CD8-positive, alpha-beta memory T cell (primary cell): ENCODE results near the gene KCNA1. TPM values are rescaled to one million over a fixed set of nuclear protein-coding genes. Genes with fewer than 3 reads are reported as not detected.

ENCODE experiments used
- CTCF ChIA-PET: fragments of 350-600 bp; sonication (Branson Sonifier 250); formaldehyde crosslinking; loops from one replicate; lab custom pipeline; 2021; ENCODE audit warnings: antibody characterized with exemption; lab: Charles Lee
- POLR2A ChIA-PET: fragments of 350-600 bp; sonication (Branson Sonifier 250); formaldehyde crosslinking; loops from one replicate; lab custom pipeline; 2021; ENCODE audit warnings: antibody characterized with exemption; lab: Charles Lee
- DNase-seq, 5 donors: peaks; one replicate each; pipeline versions ENCODE4 v3.0.0 to v3.0.0-alpha.2; 2020 to 2022; ENCODE audit warnings: mixed read lengths in 1 of 5
- H3K27ac ChIP-seq: one replicate; pipeline ENCODE4 v1.7.0; 2013; ENCODE audit warnings: low read depth, mild to moderate bottlenecking, low read length, moderate library complexity
- H3K27me3 ChIP-seq: 2 replicates; pipeline ENCODE4 v1.7.0; 2013; ENCODE audit warnings: low read length, mild to moderate bottlenecking; ENCODE audit not compliant: insufficient read depth, poor library complexity, severe bottlenecking
- H3K36me3 ChIP-seq: 2 replicates; pipeline ENCODE4 v1.7.0; 2013; ENCODE audit warnings: mild to moderate bottlenecking, low read length, moderate library complexity; ENCODE audit not compliant: insufficient read depth
- H3K4me1 ChIP-seq: 2 replicates; pipeline ENCODE4 v1.7.0; 2013; ENCODE audit warnings: mild to moderate bottlenecking, low read length, moderate library complexity; ENCODE audit not compliant: insufficient read depth
- H3K4me3 ChIP-seq: 2 replicates; pipeline ENCODE4 v1.7.0; 2013; ENCODE audit warnings: mild to moderate bottlenecking, low read length
- H3K9me3 ChIP-seq: 2 replicates; pipeline ENCODE4 v1.7.0; 2013; ENCODE audit warnings: mild to moderate bottlenecking, low read length
- H3K27ac Mint-ChIP-seq, 8 donors: one replicate each; pipeline ENCODE4 v1.8.0; 2020 to 2021; ENCODE audit warnings: mixed read lengths in 8 of 8, mild to moderate bottlenecking in 6 of 8, inconsistent platforms in 3 of 8, moderate library complexity in 3 of 8
- H3K27me3 Mint-ChIP-seq, 2 donors: one replicate each; pipeline ENCODE4 v1.8.0; 2020 to 2021; ENCODE audit warnings: mixed read lengths in 2 of 2, mild to moderate bottlenecking in 1 of 2, moderate library complexity in 1 of 2
- H3K36me3 Mint-ChIP-seq, 3 donors: one replicate each; pipeline ENCODE4 v1.8.0; 2020 to 2021; ENCODE audit warnings: mixed read lengths in 3 of 3, inconsistent platforms in 1 of 3, mild to moderate bottlenecking in 1 of 3
- H3K4me1 Mint-ChIP-seq, 3 donors: one replicate each; pipeline ENCODE4 v1.8.0; 2020 to 2021; ENCODE audit warnings: mixed read lengths in 3 of 3, inconsistent platforms in 1 of 3, mild to moderate bottlenecking in 1 of 3
- H3K4me3 Mint-ChIP-seq, 7 donors: one replicate each; pipeline ENCODE4 v1.8.0; 2020 to 2021; ENCODE audit warnings: mixed read lengths in 7 of 7, mild to moderate bottlenecking in 6 of 7, moderate library complexity in 4 of 7, inconsistent platforms in 2 of 7
- H3K9me3 Mint-ChIP-seq, 5 donors: one replicate each; pipeline ENCODE4 v1.8.0; 2020 to 2022; ENCODE audit warnings: mixed read lengths in 5 of 5, mild to moderate bottlenecking in 3 of 5, moderate library complexity in 2 of 5, inconsistent platforms in 1 of 5
- polyA plus RNA-seq: library from polyadenylated mRNA; unstranded; fragments of 300-500 nt; fragmentation: Illumina TruSeq; gene quantifications from one replicate; pipeline ENCODE4 v1.2.3, GENCODE V29; 2021
- total RNA-seq, 2 experiments: library from RNA; stranded (reverse); gene quantifications; one replicate each; pipeline ENCODE4 v1.2.3, GENCODE V29; 2021

The KCNA1 gene
- total and polyA plus RNA-seq, 3 experiments from 2014 or later, result not detected

DNA sequence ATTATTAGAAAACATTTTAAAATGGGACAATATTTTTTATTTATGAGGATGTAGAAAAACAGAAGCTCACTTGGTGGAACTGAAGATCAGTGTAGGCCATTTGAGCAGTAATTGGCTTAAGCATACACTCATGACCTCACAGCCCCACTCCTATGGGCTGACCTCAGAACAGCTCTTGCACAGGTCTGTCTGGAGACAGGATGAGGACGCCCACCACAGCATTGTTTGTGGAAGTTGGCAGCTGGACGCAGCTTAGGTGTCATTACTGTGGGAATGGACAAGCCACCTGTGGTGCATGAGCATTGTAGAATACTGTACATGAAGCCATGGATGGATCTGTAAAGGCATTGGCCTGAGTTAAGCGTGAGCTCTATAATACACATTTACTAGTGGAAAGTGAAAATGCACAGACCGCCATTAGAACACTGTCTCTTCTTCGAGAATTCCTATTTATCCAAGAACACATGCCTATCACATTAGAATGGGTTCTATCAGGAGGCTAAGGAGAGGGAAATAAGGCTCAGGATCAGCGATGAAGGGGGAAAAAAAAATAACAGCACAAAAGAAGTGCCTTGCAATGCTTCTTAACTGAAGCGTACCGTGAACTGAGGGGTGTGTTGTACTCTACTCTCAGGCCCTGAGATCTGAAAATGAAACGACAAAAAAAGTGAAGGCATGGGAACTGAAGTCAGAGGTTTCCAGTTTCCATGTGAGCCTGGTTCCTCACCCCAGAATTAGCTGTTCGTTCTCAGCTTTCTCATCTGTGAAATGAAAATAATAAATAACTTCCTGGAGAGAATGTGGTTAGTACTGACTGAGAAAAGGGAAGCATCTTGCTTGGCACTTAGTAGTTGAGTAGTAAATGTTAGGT is 33.6 kb downstream of the KCNA1 start:
- no peak overlapping the region for H3K27ac Mint-ChIP-seq
- H3K36me3 ChIP-seq, result no peaks in the 10 kb centered on the region
- H3K36me3 Mint-ChIP-seq, result no peaks in the 10 kb centered on the region
- H3K4me1 ChIP-seq, result no peaks in the 10 kb centered on the region
- H3K27ac ChIP-seq, result no peak overlapping the region
- no peak overlapping the region for H3K4me3 ChIP-seq
- no peaks in the 10 kb centered on the region for H3K9me3 ChIP-seq
- H3K27me3 ChIP-seq, result no peaks in the 10 kb centered on the region
- ChIA-PET CTCF (no interaction called here), POLR2A (no interaction called here)
- DNase-seq, result no peak
- H3K27me3 Mint-ChIP-seq, result peaks cover 0 to 7% of the 10 kb centered on the region in 2 donors
- H3K9me3 Mint-ChIP-seq, result no peaks in the 10 kb centered on the region
- H3K4me1 Mint-ChIP-seq, result no peaks in the 10 kb centered on the region
- H3K4me3 Mint-ChIP-seq, result no peak overlapping the region

DNA sequence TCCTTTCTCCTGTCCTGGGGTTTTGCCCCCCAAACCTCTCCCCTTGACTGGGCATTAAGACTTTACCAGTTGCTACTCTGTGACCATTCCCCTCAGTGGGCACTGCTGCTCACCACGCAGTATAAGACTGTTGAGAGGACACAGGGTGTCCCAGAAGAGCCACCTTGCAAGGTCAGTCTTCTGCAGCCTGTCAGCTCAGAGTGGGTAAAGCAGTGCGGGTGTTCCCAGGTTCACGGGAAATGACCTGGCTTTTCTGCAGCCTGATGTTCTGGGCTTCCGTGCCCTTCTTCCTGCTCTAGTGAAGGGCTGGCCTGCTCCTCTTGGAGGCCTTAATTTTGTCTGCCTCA is 34.2 kb downstream of the KCNA1 start:
- no peak overlapping the region for H3K4me3 ChIP-seq
- Mint-ChIP-seq H3K4me1 (no peaks in the 10 kb centered on the region), H3K9me3 (no peaks in the 10 kb centered on the region), H3K27me3 (peaks cover 0 to 7% of the 10 kb centered on the region in 2 donors), H3K4me3 (no peak overlapping the region), H3K36me3 (no peaks in the 10 kb centered on the region), H3K27ac (no peak overlapping the region)
- no peaks in the 10 kb centered on the region for H3K36me3 ChIP-seq
- H3K27ac ChIP-seq, result no peak overlapping the region
- POLR2A ChIA-PET, result no interaction called here
- CTCF ChIA-PET, result no interaction called here
- H3K9me3 ChIP-seq, result no peaks in the 10 kb centered on the region
- H3K27me3 ChIP-seq, result no peaks in the 10 kb centered on the region
- no peak for DNase-seq
- H3K4me1 ChIP-seq, result no peaks in the 10 kb centered on the region

DNA sequence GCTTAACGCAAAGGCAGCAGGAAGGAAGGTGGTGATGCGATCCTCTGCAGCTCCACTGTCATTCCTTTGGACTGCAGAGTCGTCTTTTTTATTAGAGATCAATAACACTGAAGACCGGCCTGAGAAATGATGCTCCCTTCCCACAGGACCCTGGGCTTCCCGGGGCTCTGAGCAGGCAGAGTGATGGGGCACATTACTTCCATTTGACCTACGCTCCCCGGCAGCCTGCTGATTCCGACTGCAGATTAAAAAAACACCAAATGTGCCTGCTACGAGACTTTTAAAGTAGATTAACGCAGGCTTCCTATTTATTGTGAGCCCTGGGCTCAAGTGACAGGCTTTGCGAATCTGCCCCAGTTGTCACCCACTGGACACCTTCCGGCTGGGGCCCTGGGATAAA is 37.5 kb downstream of the KCNA1 start:
- Histone ChIP-seq H3K36me3 (no peaks in the 10 kb centered on the region), H3K27me3 (no peaks in the 10 kb centered on the region), H3K4me1 (no peaks in the 10 kb centered on the region), H3K9me3 (no peaks in the 10 kb centered on the region), H3K4me3 (no peak overlapping the region), H3K27ac (no peak overlapping the region)
- Mint-ChIP-seq H3K27me3 (peaks cover 4 to 21% of the 10 kb centered on the region in 2 donors), H3K36me3 (no peaks in the 10 kb centered on the region), H3K9me3 (no peaks in the 10 kb centered on the region), H3K4me3 (no peak overlapping the region), H3K4me1 (no peaks in the 10 kb centered on the region), H3K27ac (no peak overlapping the region)
- ChIA-PET CTCF (no interaction called here), POLR2A (no interaction called here)
- no peak for DNase-seq

DNA sequence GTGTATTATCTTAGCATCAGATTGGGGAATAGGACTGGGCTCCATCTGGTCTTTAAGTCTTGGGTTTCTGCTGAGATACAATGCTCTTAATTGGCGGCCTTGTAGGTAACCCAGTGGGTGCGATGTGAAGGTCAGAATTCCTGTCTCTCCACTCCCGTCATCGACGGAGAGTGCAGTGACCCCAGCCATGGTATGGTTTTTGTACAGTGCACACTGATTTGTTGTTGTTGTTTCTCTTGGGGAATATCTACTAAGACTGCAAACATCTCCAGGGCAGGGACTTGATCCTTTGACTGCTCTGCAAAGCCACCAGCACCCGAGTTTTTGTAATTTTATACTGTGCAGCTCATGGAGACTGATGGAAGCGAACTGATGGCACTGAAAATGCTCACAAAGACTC is 41.4 kb downstream of the KCNA1 start:
- no peak for DNase-seq
- H3K36me3 ChIP-seq, result no peaks in the 10 kb centered on the region
- H3K27ac ChIP-seq, result no peak overlapping the region
- no peaks in the 10 kb centered on the region for H3K4me1 ChIP-seq
- no peaks in the 10 kb centered on the region for H3K36me3 Mint-ChIP-seq
- H3K27me3 ChIP-seq, result no peaks in the 10 kb centered on the region
- CTCF ChIA-PET, result no interaction called here
- no peaks in the 10 kb centered on the region for H3K4me1 Mint-ChIP-seq
- no peak overlapping the region for H3K4me3 ChIP-seq
- H3K9me3 Mint-ChIP-seq, result no peaks in the 10 kb centered on the region
- no peak overlapping the region for H3K4me3 Mint-ChIP-seq
- POLR2A ChIA-PET, result no interaction called here
- H3K9me3 ChIP-seq, result no peaks in the 10 kb centered on the region
- H3K27ac Mint-ChIP-seq, result no peak overlapping the region
- H3K27me3 Mint-ChIP-seq, result peaks cover 13 to 32% of the 10 kb centered on the region in 2 donors

DNA sequence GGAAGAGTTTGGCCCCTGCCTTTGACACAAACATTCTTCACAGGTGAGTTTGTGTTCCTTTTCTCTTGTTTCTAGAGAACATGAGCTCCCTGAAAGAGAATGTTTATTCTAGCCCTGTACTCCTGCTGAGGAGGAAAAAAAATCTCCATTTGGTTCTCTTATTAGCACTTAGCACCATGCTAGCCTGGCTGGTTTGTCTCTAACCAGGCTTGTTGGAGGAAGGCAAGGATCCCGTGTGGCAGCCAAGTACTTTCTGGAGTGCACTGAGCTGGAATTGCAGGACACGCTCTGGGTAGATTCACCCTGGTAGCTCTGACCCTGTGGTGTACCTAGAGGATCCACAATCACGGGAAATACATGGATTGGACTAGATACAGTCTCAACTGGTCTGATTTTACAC is 41.9 kb downstream of the KCNA1 start:
- DNase-seq, result no peak
- no peaks in the 10 kb centered on the region for H3K36me3 ChIP-seq
- Mint-ChIP-seq H3K36me3 (no peaks in the 10 kb centered on the region), H3K9me3 (no peaks in the 10 kb centered on the region), H3K27me3 (peaks cover 13 to 37% of the 10 kb centered on the region in 2 donors), H3K4me1 (no peaks in the 10 kb centered on the region), H3K4me3 (no peak overlapping the region), H3K27ac (no peak overlapping the region)
- H3K27me3 ChIP-seq, result no peaks in the 10 kb centered on the region
- H3K9me3 ChIP-seq, result no peaks in the 10 kb centered on the region
- ChIA-PET CTCF (no interaction called here), POLR2A (no interaction called here)
- H3K4me3 ChIP-seq, result no peak overlapping the region
- no peak overlapping the region for H3K27ac ChIP-seq
- no peaks in the 10 kb centered on the region for H3K4me1 ChIP-seq

DNA sequence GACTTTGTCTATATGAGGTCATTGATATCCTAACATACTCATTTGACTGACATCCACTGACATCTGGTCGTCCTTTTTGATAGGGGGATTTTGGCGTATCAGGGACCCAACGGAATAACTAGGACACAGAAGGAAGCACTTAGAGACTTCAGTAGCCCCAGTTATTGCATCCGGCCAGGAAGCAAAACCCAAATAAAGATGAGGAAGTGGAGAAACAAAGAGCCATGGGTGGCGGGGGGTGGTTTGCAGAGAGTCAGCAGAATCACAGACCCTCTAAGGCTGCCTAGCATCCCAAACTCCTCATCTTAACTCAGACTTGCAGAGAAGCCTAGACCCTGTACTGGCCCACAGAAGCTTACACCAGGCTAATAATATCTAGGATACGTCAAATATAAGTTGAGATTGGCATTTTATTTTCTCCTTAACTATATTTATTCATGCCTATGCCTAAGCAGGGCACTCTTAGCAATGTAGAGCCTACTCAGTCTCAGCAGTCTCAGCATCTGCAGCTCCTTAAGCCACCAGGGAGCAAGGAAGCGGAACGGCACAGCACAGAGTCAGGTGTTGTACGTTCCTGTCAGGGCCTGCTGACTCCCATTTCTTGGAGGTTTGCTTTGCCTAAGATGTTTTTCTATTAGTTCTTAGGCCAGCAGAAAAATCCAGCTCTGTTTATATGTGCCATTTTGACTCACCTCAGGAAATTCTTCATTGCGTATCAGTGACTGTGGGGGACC is 45.1 kb downstream of the KCNA1 start:
- H3K4me3 Mint-ChIP-seq, result no peak overlapping the region
- DNase-seq, result no peak
- H3K9me3 Mint-ChIP-seq, result no peaks in the 10 kb centered on the region
- Histone ChIP-seq H3K36me3 (no peaks in the 10 kb centered on the region), H3K9me3 (no peaks in the 10 kb centered on the region), H3K4me3 (no peak overlapping the region), H3K27ac (no peak overlapping the region), H3K27me3 (no peaks in the 10 kb centered on the region), H3K4me1 (no peaks in the 10 kb centered on the region)
- POLR2A ChIA-PET, result no interaction called here
- H3K4me1 Mint-ChIP-seq, result no peaks in the 10 kb centered on the region
- peaks cover 18 to 48% of the 10 kb centered on the region in 2 donors for H3K27me3 Mint-ChIP-seq
- H3K27ac Mint-ChIP-seq, result no peak overlapping the region
- H3K36me3 Mint-ChIP-seq, result no peaks in the 10 kb centered on the region
- CTCF ChIA-PET, result no interaction called here

DNA sequence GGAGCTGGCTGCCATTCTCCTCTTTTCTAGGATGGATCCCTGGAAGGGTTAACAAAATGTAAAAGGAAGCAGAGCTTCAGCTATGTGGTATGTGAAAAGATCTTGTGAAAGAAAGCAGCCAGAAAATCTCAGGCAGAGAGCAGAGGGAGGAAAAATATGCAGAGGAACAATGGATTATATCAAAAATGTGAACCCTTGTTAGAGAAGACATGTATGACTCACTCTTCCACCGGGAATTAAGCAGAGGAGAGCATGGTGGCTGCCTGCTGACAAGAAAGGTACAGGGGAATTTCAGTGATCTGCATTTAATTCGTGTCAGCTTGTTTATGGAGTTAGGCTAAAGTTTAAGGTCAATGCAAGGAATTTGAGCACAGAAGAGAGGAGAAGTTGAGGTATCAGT is 46.3 kb downstream of the KCNA1 start:
- H3K27ac Mint-ChIP-seq, result no peak overlapping the region
- H3K27me3 Mint-ChIP-seq, result peaks cover 18 to 46% of the 10 kb centered on the region in 2 donors
- H3K27me3 ChIP-seq, result no peaks in the 10 kb centered on the region
- H3K4me1 Mint-ChIP-seq, result no peaks in the 10 kb centered on the region
- H3K9me3 ChIP-seq, result no peaks in the 10 kb centered on the region
- no peak overlapping the region for H3K4me3 ChIP-seq
- no peaks in the 10 kb centered on the region for H3K36me3 Mint-ChIP-seq
- H3K4me3 Mint-ChIP-seq, result no peak overlapping the region
- no peaks in the 10 kb centered on the region for H3K36me3 ChIP-seq
- ChIA-PET CTCF (no interaction called here), POLR2A (no interaction called here)
- H3K27ac ChIP-seq, result no peak overlapping the region
- DNase-seq, result no peak
- no peaks in the 10 kb centered on the region for H3K9me3 Mint-ChIP-seq
- H3K4me1 ChIP-seq, result no peaks in the 10 kb centered on the region

DNA sequence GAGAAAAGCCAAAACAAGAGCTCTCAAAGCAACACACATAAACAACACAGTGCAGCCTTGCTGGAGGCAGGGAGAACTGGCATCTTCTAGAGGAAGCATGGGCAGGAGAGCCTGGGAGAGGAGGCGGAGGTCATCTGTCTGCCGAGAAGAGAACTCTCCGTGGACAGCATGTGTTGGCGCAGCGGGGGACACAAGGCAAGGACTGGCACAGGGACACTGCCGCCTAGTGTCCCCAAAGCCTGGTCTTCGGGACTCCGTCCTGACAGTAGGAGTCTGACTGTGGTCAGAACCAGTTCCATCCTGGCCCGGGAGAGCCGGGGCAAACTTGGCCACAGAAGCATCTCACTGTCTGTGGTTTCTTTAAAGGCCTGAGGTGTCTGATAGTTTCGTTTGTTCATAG is 47.3 kb downstream of the KCNA1 start:
- Histone ChIP-seq H3K27me3 (no peaks in the 10 kb centered on the region), H3K27ac (no peak overlapping the region), H3K9me3 (no peaks in the 10 kb centered on the region), H3K4me1 (no peaks in the 10 kb centered on the region), H3K36me3 (no peaks in the 10 kb centered on the region), H3K4me3 (no peak overlapping the region)
- DNase-seq, result no peak
- Mint-ChIP-seq H3K4me3 (no peak overlapping the region), H3K4me1 (no peaks in the 10 kb centered on the region), H3K27me3 (peaks cover 17 to 42% of the 10 kb centered on the region in 2 donors), H3K36me3 (no peaks in the 10 kb centered on the region), H3K27ac (no peak overlapping the region), H3K9me3 (no peaks in the 10 kb centered on the region)
- CTCF ChIA-PET, result no interaction called here
- POLR2A ChIA-PET, result no interaction called here
